Measurements from ENCODE around the gene CUL9. TPM values are rescaled to one million over a fixed set of nuclear protein-coding genes. Genes with fewer than 3 reads are reported as not detected.

CUL9 gene
- polyA plus RNA-seq, 1 donor (not counting 4 experiments of a cell fraction or from before 2014, with no cell fraction given): 21.6 TPM

- Histone ChIP-seq H3K4me3 (ENCODE audit: control insufficient read depth in 2 of 3, extremely low read depth in 1 of 3, insufficient read depth in 2 of 3, low read depth in 1 of 3, low read length in 3 of 3) (no peak overlapping the region), H3K27me3 (ENCODE audit: control insufficient read depth, extremely low read depth, insufficient read depth, low read length) (no peaks in the 10 kb centered on the region), H4K20me1 (ENCODE audit: control insufficient read depth, extremely low read depth, insufficient read depth, low read length) (no peaks in the 10 kb centered on the region), H3K36me3 (ENCODE audit: control insufficient read depth in 2 of 2, extremely low read depth in 1 of 2, insufficient read depth in 2 of 2, low read length in 2 of 2) (peaks cover 17 to 19% of the 10 kb centered on the region in 2 experiments), H3K79me2 (ENCODE audit: control insufficient read depth, insufficient read depth, low read length) (no peaks in the 10 kb centered on the region), H3K9me1 (ENCODE audit: control insufficient read depth, extremely low read depth, insufficient read depth, low read length) (no peaks in the 10 kb centered on the region), H3K9me3 (ENCODE audit: control insufficient read depth, low read depth, low read length) (no peaks in the 10 kb centered on the region), H2AFZ (ENCODE audit: control insufficient read depth, low read length) (no peak overlapping the region), H3K27ac (ENCODE audit: control insufficient read depth, insufficient read depth, low read length) (no peak overlapping the region), H3K9ac (ENCODE audit: control insufficient read depth, extremely low read depth, insufficient read depth, low read length) (no peak overlapping the region), H3K4me2 (ENCODE audit: control insufficient read depth, extremely low read depth, insufficient read depth, low read depth, low read length) (no peak overlapping the region), H3K4me1 (ENCODE audit: control insufficient read depth, extremely low read depth, insufficient read depth, low read length) (no peaks in the 10 kb centered on the region)
- no peak for FAIRE-seq
- no peak for DNase-seq (ENCODE audit: low read depth, low spot score)
- TF ChIP-seq EZH2 (IDR thresholded peaks at IDR 0.05; ENCODE audit: low read length) (no peak), CTCF (optimal IDR thresholded peaks at IDR 0.05 in 1 of 3, IDR thresholded peaks at IDR 0.05 in 1 of 3, conservative IDR thresholded peaks at IDR 0.05 in 1 of 3; ENCODE audit: extremely low read depth in 1 of 3, insufficient read depth in 2 of 3, low read length in 3 of 3) (no peak)
- dilution Hi-C loops (cut with MboI; ENCODE audit: extremely low pct_ligation_motif_present, low sequenced_read_pairs): no loop called here
Observed at GRCh38 chr6:43215066-43215465, 33.1 kb downstream of the CUL9 start.

GRCh38 chr6:43216200-43216599 is 34.2 kb downstream of the CUL9 start:
- peaks cover 19 to 25% of the 10 kb centered on the region in 2 experiments for H3K36me3 ChIP-seq (ENCODE audit: control insufficient read depth in 2 of 2, extremely low read depth in 1 of 2, insufficient read depth in 2 of 2, low read length in 2 of 2)

More at GRCh38 chr6:43216200-43216599, 34.2 kb downstream of the CUL9 start:
- Histone ChIP-seq H4K20me1 (ENCODE audit: control insufficient read depth, extremely low read depth, insufficient read depth, low read length) (no peaks in the 10 kb centered on the region), H3K9me1 (ENCODE audit: control insufficient read depth, extremely low read depth, insufficient read depth, low read length) (no peaks in the 10 kb centered on the region), H3K27me3 (ENCODE audit: control insufficient read depth, extremely low read depth, insufficient read depth, low read length) (no peaks in the 10 kb centered on the region), H3K4me3 (ENCODE audit: control insufficient read depth in 2 of 3, extremely low read depth in 1 of 3, insufficient read depth in 2 of 3, low read depth in 1 of 3, low read length in 3 of 3) (no peak overlapping the region), H3K4me2 (ENCODE audit: control insufficient read depth, extremely low read depth, insufficient read depth, low read depth, low read length) (no peak overlapping the region), H3K27ac (ENCODE audit: control insufficient read depth, insufficient read depth, low read length) (no peak overlapping the region), H3K79me2 (ENCODE audit: control insufficient read depth, insufficient read depth, low read length) (no peaks in the 10 kb centered on the region), H2AFZ (ENCODE audit: control insufficient read depth, low read length) (no peak overlapping the region), H3K4me1 (ENCODE audit: control insufficient read depth, extremely low read depth, insufficient read depth, low read length) (peaks cover 3% of the 10 kb centered on the region), H3K9me3 (ENCODE audit: control insufficient read depth, low read depth, low read length) (no peaks in the 10 kb centered on the region), H3K9ac (ENCODE audit: control insufficient read depth, extremely low read depth, insufficient read depth, low read length) (no peak overlapping the region)
- dilution Hi-C loops (cut with MboI; ENCODE audit: extremely low pct_ligation_motif_present, low sequenced_read_pairs): no loop called here
- TF ChIP-seq CTCF (optimal IDR thresholded peaks at IDR 0.05 in 1 of 3, IDR thresholded peaks at IDR 0.05 in 1 of 3, conservative IDR thresholded peaks at IDR 0.05 in 1 of 3; ENCODE audit: extremely low read depth in 1 of 3, insufficient read depth in 2 of 3, low read length in 3 of 3): no peak
- no peak for TF ChIP-seq EZH2 (IDR thresholded peaks at IDR 0.05; ENCODE audit: low read length)
- DNase-seq (ENCODE audit: low read depth, low spot score) (no peak), FAIRE-seq (no peak)
